ENCODE measurements around the gene KITLG.
A peak's percentile ranks its signal among the peaks of the same experiment; 100 is the strongest.

Gene KITLG

GRCh38 chr12:88576866-88577265 lies 3.4 kb downstream of the KITLG start:
- Histone ChIP-seq H3K27ac (ENCODE audit: low read depth, low read length) (no peak overlapping the region), H3K4me3 (ENCODE audit: low read depth, low read length) (no peak overlapping the region)

GRCh38 chr12:88575361-88575970 lies 4.8 kb downstream of the KITLG start:
- H3K9me3 ChIP-seq (ENCODE audit: control insufficient read depth, insufficient read depth, low read depth, low read length), result no peaks in the 10 kb centered on the region
- no peak overlapping the region for H3K27ac ChIP-seq (ENCODE audit: low read depth, low read length)
- H3K4me1 ChIP-seq (ENCODE audit: control insufficient read depth, insufficient read depth, low read length), result peaks cover 49% of the 10 kb centered on the region
- H3K27me3 ChIP-seq (ENCODE audit: control insufficient read depth, insufficient read depth, low read length), result no peaks in the 10 kb centered on the region; the same call in 1 of the 2 replicates
- no peak overlapping the region for H3K9ac ChIP-seq (ENCODE audit: low read length)
- H3K36me3 ChIP-seq (ENCODE audit: control insufficient read depth, insufficient read depth, low read length), result no peaks in the 10 kb centered on the region
- no peak overlapping the region for H3K4me3 ChIP-seq (ENCODE audit: low read depth, low read length)

More at GRCh38 chr12:88576866-88577265, 3.4 kb downstream of the KITLG start:
- Histone ChIP-seq H3K4me1 (ENCODE audit: control insufficient read depth, insufficient read depth, low read length) (peaks cover 49% of the 10 kb centered on the region), H3K27me3 (ENCODE audit: control insufficient read depth, insufficient read depth, low read length) (peaks cover 3% of the 10 kb centered on the region; the same call in 1 of the 2 replicates), H3K36me3 (ENCODE audit: control insufficient read depth, insufficient read depth, low read length) (no peaks in the 10 kb centered on the region), H3K9ac (ENCODE audit: low read length) (no peak overlapping the region), H3K9me3 (ENCODE audit: control insufficient read depth, insufficient read depth, low read depth, low read length) (no peaks in the 10 kb centered on the region)

- H3K9ac ChIP-seq (ENCODE audit: low read length), result no peak overlapping the region
- no peak overlapping the region for H3K4me3 ChIP-seq (ENCODE audit: low read depth, low read length)
- no peaks in the 10 kb centered on the region for H3K36me3 ChIP-seq (ENCODE audit: control insufficient read depth, insufficient read depth, low read length)
- no peak overlapping the region for H3K27ac ChIP-seq (ENCODE audit: low read depth, low read length)
- H3K9me3 ChIP-seq (ENCODE audit: control insufficient read depth, insufficient read depth, low read depth, low read length), result no peaks in the 10 kb centered on the region
- peaks cover 53% of the 10 kb centered on the region for H3K4me1 ChIP-seq (ENCODE audit: control insufficient read depth, insufficient read depth, low read length)
- no peaks in the 10 kb centered on the region; the same call in 1 of the 2 replicates for H3K27me3 ChIP-seq (ENCODE audit: control insufficient read depth, insufficient read depth, low read length)
Observed at GRCh38 chr12:88574278-88574677, 6.0 kb downstream of the KITLG start.

GRCh38 chr12:88573583-88573982 lies 6.7 kb downstream of the KITLG start:
- H3K9ac ChIP-seq (ENCODE audit: low read length), result no peak overlapping the region
- no peaks in the 10 kb centered on the region; the same call in 1 of the 2 replicates for H3K27me3 ChIP-seq (ENCODE audit: control insufficient read depth, insufficient read depth, low read length)
- no peak overlapping the region for H3K4me3 ChIP-seq (ENCODE audit: low read depth, low read length)
- no peak overlapping the region for H3K27ac ChIP-seq (ENCODE audit: low read depth, low read length)
- H3K36me3 ChIP-seq (ENCODE audit: control insufficient read depth, insufficient read depth, low read length), result no peaks in the 10 kb centered on the region
- H3K9me3 ChIP-seq (ENCODE audit: control insufficient read depth, insufficient read depth, low read depth, low read length), result no peaks in the 10 kb centered on the region
- peaks cover 51% of the 10 kb centered on the region for H3K4me1 ChIP-seq (ENCODE audit: control insufficient read depth, insufficient read depth, low read length)

- Histone ChIP-seq H3K9ac (ENCODE audit: low read length) (no peak overlapping the region), H3K4me3 (ENCODE audit: low read depth, low read length) (no peak overlapping the region), H3K4me1 (ENCODE audit: control insufficient read depth, insufficient read depth, low read length) (peaks cover 45% of the 10 kb centered on the region), H3K27me3 (ENCODE audit: control insufficient read depth, insufficient read depth, low read length) (no peaks in the 10 kb centered on the region), H3K36me3 (ENCODE audit: control insufficient read depth, insufficient read depth, low read length) (no peaks in the 10 kb centered on the region), H3K9me3 (ENCODE audit: control insufficient read depth, insufficient read depth, low read depth, low read length) (no peaks in the 10 kb centered on the region), H3K27ac (ENCODE audit: low read depth, low read length) (no peak overlapping the region)
Observed at GRCh38 chr12:88572781-88573549, 7.3 kb downstream of the KITLG start.

- H3K4me3 ChIP-seq (ENCODE audit: low read depth, low read length), result no peak overlapping the region
- no peak overlapping the region for H3K9ac ChIP-seq (ENCODE audit: low read length)
- H3K4me1 ChIP-seq (ENCODE audit: control insufficient read depth, insufficient read depth, low read length), result peaks cover 38% of the 10 kb centered on the region
- no peaks in the 10 kb centered on the region for H3K36me3 ChIP-seq (ENCODE audit: control insufficient read depth, insufficient read depth, low read length)
- H3K27me3 ChIP-seq (ENCODE audit: control insufficient read depth, insufficient read depth, low read length), result no peaks in the 10 kb centered on the region
- H3K9me3 ChIP-seq (ENCODE audit: control insufficient read depth, insufficient read depth, low read depth, low read length), result no peaks in the 10 kb centered on the region
- H3K27ac ChIP-seq (ENCODE audit: low read depth, low read length), result no peak overlapping the region
Observed at GRCh38 chr12:88571543-88571942, 8.7 kb downstream of the KITLG start.

GRCh38 chr12:88570103-88570502 lies 10.2 kb downstream of the KITLG start:
- no peaks in the 10 kb centered on the region for H3K36me3 ChIP-seq (ENCODE audit: control insufficient read depth, insufficient read depth, low read length)

GRCh38 chr12:88566430-88566829 lies 13.8 kb downstream of the KITLG start:
- no peak overlapping the region for H3K4me3 ChIP-seq (ENCODE audit: low read depth, low read length)
- no peak overlapping the region for H3K9ac ChIP-seq (ENCODE audit: low read length)
- no peaks in the 10 kb centered on the region for H3K27me3 ChIP-seq (ENCODE audit: control insufficient read depth, insufficient read depth, low read length)
- no peak overlapping the region for H3K27ac ChIP-seq (ENCODE audit: low read depth, low read length)
- H3K9me3 ChIP-seq (ENCODE audit: control insufficient read depth, insufficient read depth, low read depth, low read length), result no peaks in the 10 kb centered on the region
- H3K36me3 ChIP-seq (ENCODE audit: control insufficient read depth, insufficient read depth, low read length), result no peaks in the 10 kb centered on the region
- peaks cover 26% of the 10 kb centered on the region for H3K4me1 ChIP-seq (ENCODE audit: control insufficient read depth, insufficient read depth, low read length)

More at GRCh38 chr12:88570103-88570502, 10.2 kb downstream of the KITLG start:
- no peaks in the 10 kb centered on the region for H3K27me3 ChIP-seq (ENCODE audit: control insufficient read depth, insufficient read depth, low read length)
- H3K4me1 ChIP-seq (ENCODE audit: control insufficient read depth, insufficient read depth, low read length), result peaks cover 39% of the 10 kb centered on the region
- no peak overlapping the region for H3K4me3 ChIP-seq (ENCODE audit: low read depth, low read length)
- H3K9me3 ChIP-seq (ENCODE audit: control insufficient read depth, insufficient read depth, low read depth, low read length), result no peaks in the 10 kb centered on the region
- H3K9ac ChIP-seq (ENCODE audit: low read length), result no peak overlapping the region
- H3K27ac ChIP-seq (ENCODE audit: low read depth, low read length), result no peak overlapping the region

GRCh38 chr12:88562846-88563582 lies 17.3 kb downstream of the KITLG start:
- H3K36me3 ChIP-seq (ENCODE audit: control insufficient read depth, insufficient read depth, low read length), result no peaks in the 10 kb centered on the region
- H3K4me1 ChIP-seq (ENCODE audit: control insufficient read depth, insufficient read depth, low read length), result peaks cover 34% of the 10 kb centered on the region
- H3K9ac ChIP-seq (ENCODE audit: low read length), result no peak overlapping the region
- no peaks in the 10 kb centered on the region for H3K9me3 ChIP-seq (ENCODE audit: control insufficient read depth, insufficient read depth, low read depth, low read length)
- H3K4me3 ChIP-seq (ENCODE audit: low read depth, low read length), result no peak overlapping the region
- H3K27ac ChIP-seq (ENCODE audit: low read depth, low read length), result no peak overlapping the region
- H3K27me3 ChIP-seq (ENCODE audit: control insufficient read depth, insufficient read depth, low read length), result no peaks in the 10 kb centered on the region

GRCh38 chr12:88562151-88562550 lies 18.1 kb downstream of the KITLG start:
- H3K36me3 ChIP-seq (ENCODE audit: control insufficient read depth, insufficient read depth, low read length), result no peaks in the 10 kb centered on the region
- no peaks in the 10 kb centered on the region for H3K9me3 ChIP-seq (ENCODE audit: control insufficient read depth, insufficient read depth, low read depth, low read length)
- H3K4me3 ChIP-seq (ENCODE audit: low read depth, low read length), result no peak overlapping the region
- no peak overlapping the region for H3K27ac ChIP-seq (ENCODE audit: low read depth, low read length)
- H3K4me1 ChIP-seq (ENCODE audit: control insufficient read depth, insufficient read depth, low read length), result peaks cover 34% of the 10 kb centered on the region
- no peak overlapping the region for H3K9ac ChIP-seq (ENCODE audit: low read length)
- no peaks in the 10 kb centered on the region for H3K27me3 ChIP-seq (ENCODE audit: control insufficient read depth, insufficient read depth, low read length)

- H3K9ac ChIP-seq (ENCODE audit: low read length), result peak overlapping the region; percentile 37
- peaks cover 28% of the 10 kb centered on the region for H3K4me1 ChIP-seq (ENCODE audit: control insufficient read depth, insufficient read depth, low read length)
- no peaks in the 10 kb centered on the region for H3K27me3 ChIP-seq (ENCODE audit: control insufficient read depth, insufficient read depth, low read length)
- H3K9me3 ChIP-seq (ENCODE audit: control insufficient read depth, insufficient read depth, low read depth, low read length), result no peaks in the 10 kb centered on the region
- no peak overlapping the region for H3K4me3 ChIP-seq (ENCODE audit: low read depth, low read length)
- no peaks in the 10 kb centered on the region for H3K36me3 ChIP-seq (ENCODE audit: control insufficient read depth, insufficient read depth, low read length)
- H3K27ac ChIP-seq (ENCODE audit: low read depth, low read length), result peak overlapping the region; percentile 41
Observed at GRCh38 chr12:88559772-88560171, 20.5 kb downstream of the KITLG start.
